Thyroid gland (tissue), 4 donors: ENCODE data around the gene JAG1. TPM values are rescaled to one million over a fixed set of nuclear protein-coding genes. Genes with fewer than 3 reads are reported as not detected.
"Not testable (repeated sequence)": the region's sequence is repeated elsewhere in the genome, so short reads cannot be mapped to it uniquely, and the experiment has no call there.

Experiments used
- DNase-seq, 2 donors: peaks; one replicate each; pipeline ENCODE4 v3.0.0-alpha.2; 2019
- H3K27ac ChIP-seq, 3 donors: fragments of 200-600 bp; sonication (generic); 1 replicate in 2 of 3; 2 replicates in 1 of 3; pipeline ENCODE4 v1.5.1; 2016 to 2019; ENCODE audit warnings: mild to moderate bottlenecking in 1 of 3, moderate library complexity in 1 of 3
- H3K27me3 ChIP-seq: fragments of 200-600 bp; sonication (generic); one replicate; pipeline ENCODE4 v1.5.1; 2019
- H3K36me3 ChIP-seq, 2 donors: fragments of 200-600 bp; sonication (generic); one replicate each; pipeline ENCODE4 v1.5.1; 2016 to 2019
- H3K4me1 ChIP-seq, 2 donors: fragments of 200-600 bp; sonication (generic); one replicate each; pipeline ENCODE4 v1.5.1; 2017 to 2019
- H3K4me3 ChIP-seq, 3 donors: fragments of 200-600 bp; sonication (generic); replicated peaks in 1 of 3; 1 replicate in 2 of 3; 2 replicates in 1 of 3; pipeline ENCODE4 v1.5.1; 2016; ENCODE audit warnings: mild to moderate bottlenecking in 1 of 3
- H3K9me3 ChIP-seq: fragments of 200-600 bp; sonication (generic); one replicate; pipeline ENCODE4 v1.5.1; 2017
- POLR2A ChIP-seq, 2 donors: fragments of 450-650 bp; IDR thresholded peaks; one replicate each; pipeline ENCODE4 v1.6.1; 2017; ENCODE audit warnings: antibody characterized with exemption in 2 of 2, mild to moderate bottlenecking in 2 of 2, moderate library complexity in 1 of 2
- WGBS, 2 donors: methylation state at CpG; one replicate each; pipeline ENCODE4 v1.1.5; 2017; 5-methylcytosine and 5-hydroxymethylcytosine counted together
- intact Hi-C: fragments of 100-400 bp; cut with DNase I; formaldehyde crosslinking; loops from one replicate; pipeline ENCODE4 v1.15.1; 2023
- total RNA-seq, 4 donors: library from RNA; depleted of rRNA; stranded (reverse); fragments of >200 nt; gene quantifications; one replicate each; pipeline ENCODE4 v1.2.3, GENCODE V29; 2016
- TF ChIP-seq, protein P1 (sequence below), 6 experiments: fragments of 200-600 bp in 3 of 6; fragments of 450-650 bp in 3 of 6; sonication (generic) in 3 of 6; IDR thresholded peaks; one replicate each; pipeline ENCODE4 v1.5.1; 2016 to 2019; ENCODE audit warnings: antibody characterized with exemption in 6 of 6, mild to moderate bottlenecking in 2 of 6, inconsistent platforms in 1 of 6, moderate library complexity in 1 of 6

Gene JAG1
- total RNA-seq, 4 donors from 2014 or later: 41.2 to 67.9 (median 46.2) TPM

DNA sequence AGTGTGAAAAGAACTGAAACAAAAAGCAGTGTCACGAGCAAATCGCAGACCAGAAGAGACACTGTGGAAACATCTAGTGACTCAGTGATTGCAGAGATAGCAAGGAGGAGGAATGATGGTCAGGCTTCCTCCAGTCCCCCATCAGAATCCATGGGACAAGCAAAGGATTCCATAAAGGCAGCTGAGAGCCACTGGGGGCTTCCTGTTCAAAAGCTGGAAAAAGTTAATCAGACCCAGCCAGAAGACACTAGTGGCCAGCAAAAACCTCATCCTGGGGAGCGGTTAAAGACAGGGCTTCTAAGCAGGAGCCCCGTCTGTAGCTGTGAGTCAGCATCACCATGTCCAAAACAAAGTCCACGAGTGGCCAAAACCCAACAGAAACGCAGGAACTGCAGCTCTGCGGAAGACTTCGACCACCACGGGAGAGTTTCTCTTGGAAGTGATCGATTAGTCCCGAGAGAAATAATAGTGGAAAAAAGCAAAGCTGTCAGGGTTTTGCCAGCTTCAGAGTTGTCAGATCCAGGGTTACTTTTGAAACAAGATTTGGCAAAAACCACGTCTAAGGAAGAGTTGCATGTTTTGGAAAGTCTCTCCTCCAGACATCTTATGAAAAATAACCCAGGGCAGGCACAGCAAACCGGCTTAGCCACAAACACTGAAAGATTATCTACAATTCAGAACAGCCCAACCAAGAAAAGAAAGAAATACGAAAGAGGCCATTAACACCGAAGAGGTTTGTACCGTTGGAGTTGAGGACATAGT, 51.0 kb downstream of the JAG1 start:
- 75 to 81% methylated on average over 16 of the region's 16 CpGs for WGBS, 2 donors
- H3K4me3 ChIP-seq: no peak overlapping the region

DNA sequence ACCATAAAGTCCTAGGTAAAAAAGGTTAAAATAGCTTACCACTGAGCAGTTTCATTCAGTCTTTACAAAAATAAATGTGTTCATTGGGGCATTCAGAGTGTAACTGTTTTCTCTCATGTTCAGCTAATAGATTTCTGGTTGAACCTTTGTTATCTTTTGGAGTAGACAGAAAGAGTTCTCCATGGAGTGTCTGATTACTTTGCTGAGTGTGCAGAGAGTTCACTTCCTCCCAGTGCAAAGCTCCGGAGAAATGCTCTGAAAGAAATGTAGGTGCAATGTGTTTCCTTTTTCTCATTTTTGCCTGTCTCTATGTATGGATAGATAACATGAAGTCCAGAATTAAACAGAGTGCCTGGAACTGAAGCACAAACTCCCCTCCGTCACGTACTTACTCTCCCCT, 52.6 kb downstream of the JAG1 start:
- intact Hi-C loops: no loop called here
- no peak overlapping the region for H3K4me3 ChIP-seq
- H3K9me3 ChIP-seq: no peaks in the 10 kb centered on the region
- no peaks in the 10 kb centered on the region for H3K27me3 ChIP-seq
- H3K27ac ChIP-seq: peak overlapping the region in 2 of 3 donors; percentile 9 to 33
- WGBS, 2 donors: 58 to 62% methylated on average over 3 of the region's 3 CpGs
- peaks cover 12 to 25% of the 10 kb centered on the region in 2 donors for H3K4me1 ChIP-seq
- no peaks in the 10 kb centered on the region for H3K36me3 ChIP-seq
- no peak for DNase-seq
- no peak for TF ChIP-seq POLR2A (IDR thresholded peaks at IDR 0.05)
- TF ChIP-seq, protein P1, sequence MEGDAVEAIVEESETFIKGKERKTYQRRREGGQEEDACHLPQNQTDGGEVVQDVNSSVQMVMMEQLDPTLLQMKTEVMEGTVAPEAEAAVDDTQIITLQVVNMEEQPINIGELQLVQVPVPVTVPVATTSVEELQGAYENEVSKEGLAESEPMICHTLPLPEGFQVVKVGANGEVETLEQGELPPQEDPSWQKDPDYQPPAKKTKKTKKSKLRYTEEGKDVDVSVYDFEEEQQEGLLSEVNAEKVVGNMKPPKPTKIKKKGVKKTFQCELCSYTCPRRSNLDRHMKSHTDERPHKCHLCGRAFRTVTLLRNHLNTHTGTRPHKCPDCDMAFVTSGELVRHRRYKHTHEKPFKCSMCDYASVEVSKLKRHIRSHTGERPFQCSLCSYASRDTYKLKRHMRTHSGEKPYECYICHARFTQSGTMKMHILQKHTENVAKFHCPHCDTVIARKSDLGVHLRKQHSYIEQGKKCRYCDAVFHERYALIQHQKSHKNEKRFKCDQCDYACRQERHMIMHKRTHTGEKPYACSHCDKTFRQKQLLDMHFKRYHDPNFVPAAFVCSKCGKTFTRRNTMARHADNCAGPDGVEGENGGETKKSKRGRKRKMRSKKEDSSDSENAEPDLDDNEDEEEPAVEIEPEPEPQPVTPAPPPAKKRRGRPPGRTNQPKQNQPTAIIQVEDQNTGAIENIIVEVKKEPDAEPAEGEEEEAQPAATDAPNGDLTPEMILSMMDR (IDR thresholded peaks at IDR 0.05): no peak

More for the DNA sequence above, 51.0 kb downstream of the JAG1 start:
- peaks cover 17 to 34% of the 10 kb centered on the region in 2 donors for H3K4me1 ChIP-seq
- H3K9me3 ChIP-seq: no peaks in the 10 kb centered on the region
- TF ChIP-seq, protein P1 (IDR thresholded peaks at IDR 0.05): no peak
- TF ChIP-seq POLR2A (IDR thresholded peaks at IDR 0.05): no peak
- H3K36me3 ChIP-seq: no peaks in the 10 kb centered on the region
- H3K27me3 ChIP-seq: no peaks in the 10 kb centered on the region
- H3K27ac ChIP-seq: peak overlapping the region in 2 of 3 donors; percentile 31 to 56
- no peak for DNase-seq
- intact Hi-C loops: no loop called here

DNA sequence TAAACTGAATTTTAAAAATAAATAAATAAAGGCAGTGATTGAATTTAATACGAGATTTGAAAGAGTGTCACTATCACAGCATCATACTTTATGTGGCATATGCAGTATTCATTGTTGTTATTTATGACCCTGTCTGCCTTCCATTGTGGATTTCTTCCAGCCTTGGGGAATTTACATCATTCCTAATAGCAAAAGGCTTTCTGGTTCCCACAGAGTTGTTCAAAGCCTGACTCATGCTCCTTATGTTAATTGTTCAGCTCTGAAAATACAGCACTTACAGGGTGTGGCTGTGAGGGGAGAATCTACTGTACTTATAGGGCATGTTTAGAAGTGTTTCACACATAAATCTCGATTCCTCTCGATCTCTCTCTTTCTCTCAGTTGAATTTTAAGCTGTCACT, 54.4 kb downstream of the JAG1 start:
- intact Hi-C loops: no loop called here
- no peak overlapping the region for H3K4me3 ChIP-seq
- peaks cover 8 to 14% of the 10 kb centered on the region in 2 donors for H3K4me1 ChIP-seq
- H3K27ac ChIP-seq: no peak overlapping the region
- TF ChIP-seq POLR2A (IDR thresholded peaks at IDR 0.05): no peak
- TF ChIP-seq, protein P1 (IDR thresholded peaks at IDR 0.05): no peak
- H3K9me3 ChIP-seq: no peaks in the 10 kb centered on the region
- no peak for DNase-seq
- H3K36me3 ChIP-seq: no peaks in the 10 kb centered on the region
- H3K27me3 ChIP-seq: no peaks in the 10 kb centered on the region
- WGBS, 2 donors: 78 to 83% methylated on average over 3 of the region's 3 CpGs

DNA sequence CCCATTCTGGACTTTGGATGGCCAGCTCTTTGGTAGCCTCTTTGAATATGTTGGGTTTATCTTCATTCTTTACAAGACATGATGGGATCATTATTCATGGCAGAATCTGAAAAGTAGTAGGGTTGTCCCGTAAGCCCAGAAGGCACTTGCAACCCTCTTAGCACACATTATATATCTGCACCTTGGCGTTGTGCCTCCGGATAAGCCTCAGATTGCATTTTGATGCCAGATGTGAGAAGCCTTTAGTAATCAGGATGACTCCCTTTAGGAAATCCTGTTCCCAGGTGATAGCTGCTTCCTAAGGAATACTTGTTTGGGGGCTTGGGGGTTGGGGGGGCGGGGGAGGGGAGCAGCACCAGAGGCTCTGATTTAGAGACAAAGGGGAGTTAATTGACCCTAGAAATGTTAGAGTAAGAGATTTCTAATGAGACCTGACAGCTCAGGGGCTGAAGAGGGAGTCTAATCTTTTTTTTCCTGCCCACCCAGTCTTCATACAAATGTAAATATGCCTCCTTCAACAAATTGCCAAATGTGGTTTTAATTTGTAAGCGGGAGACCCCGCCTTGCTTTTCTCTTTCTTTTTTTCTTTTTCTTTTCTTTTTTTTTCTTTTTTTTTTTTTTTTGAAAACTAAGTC, 55.1 kb downstream of the JAG1 start:
- no peaks in the 10 kb centered on the region for H3K36me3 ChIP-seq
- no peak for DNase-seq
- no peak for TF ChIP-seq POLR2A (IDR thresholded peaks at IDR 0.05)
- TF ChIP-seq, protein P1 (IDR thresholded peaks at IDR 0.05): no peak
- intact Hi-C loops: no loop called here
- no peak overlapping the region for H3K4me3 ChIP-seq
- no peaks in the 10 kb centered on the region for H3K9me3 ChIP-seq
- peaks cover 8 to 14% of the 10 kb centered on the region in 2 donors for H3K4me1 ChIP-seq
- WGBS, 2 donors: 83 to 88% methylated on average over 6 of the region's 6 CpGs
- H3K27ac ChIP-seq: no peak overlapping the region
- H3K27me3 ChIP-seq: no peaks in the 10 kb centered on the region

DNA sequence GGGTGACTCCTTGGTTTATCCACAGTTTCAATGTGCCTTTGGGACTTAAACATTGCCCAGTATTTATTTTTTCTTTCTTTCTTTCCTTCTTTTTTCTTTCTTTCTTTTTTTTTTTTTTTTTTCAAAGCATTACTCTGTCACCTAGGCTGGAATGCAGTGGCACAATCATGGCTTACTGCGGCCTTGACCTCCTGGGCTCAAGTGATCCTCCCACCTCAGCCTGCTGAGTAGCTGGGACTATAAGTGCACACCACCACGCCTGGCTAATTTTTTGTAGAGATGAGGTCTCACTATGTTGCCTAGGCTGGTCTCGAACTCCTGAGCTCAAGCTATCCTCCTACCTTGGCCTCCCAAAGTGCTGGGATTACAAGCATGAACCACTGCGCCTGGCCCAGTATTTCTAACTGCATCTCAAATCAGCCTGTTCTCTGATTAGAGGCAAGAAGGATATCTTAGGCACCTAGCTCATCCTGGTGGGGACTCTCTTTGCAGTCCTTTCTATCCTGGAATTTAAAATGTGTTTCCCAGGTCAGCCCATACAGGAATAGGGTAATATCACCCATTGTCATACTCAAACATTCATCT, 56.2 kb downstream of the JAG1 start:
- DNase-seq, H3K4me3 ChIP-seq, H3K36me3 ChIP-seq, H3K9me3 ChIP-seq, H3K27me3 ChIP-seq, intact Hi-C loops, H3K27ac ChIP-seq: not testable (repeated sequence)
- WGBS, 2 donors: 99% methylated on average over 4 of the region's 4 CpGs
- peaks cover 8 to 14% of the 10 kb centered on the region in 2 donors for H3K4me1 ChIP-seq
